ENCODE data around the gene NTRK3.

NTRK3 gene

GRCh38 chr15:88132499-88132898 is 124.0 kb downstream of the NTRK3 start:
- no peak overlapping the region for H3K4me3 ChIP-seq (ENCODE audit: low read length)
- no peak for DNase-seq (ENCODE audit: low read depth)
- no peak for TF ChIP-seq CTCF (conservative IDR thresholded peaks at IDR 0.05; ENCODE audit: low read length)

- TF ChIP-seq CTCF (conservative IDR thresholded peaks at IDR 0.05; ENCODE audit: low read length): no peak
- no peak overlapping the region for H3K4me3 ChIP-seq (ENCODE audit: low read length)
- no peak for DNase-seq (ENCODE audit: low read depth)
These were observed 124.6 kb downstream of the NTRK3 start for GRCh38 chr15:88131937-88132336.

GRCh38 chr15:88127432-88127790 is 129.1 kb downstream of the NTRK3 start:
- peak; percentile 44 for DNase-seq (ENCODE audit: low read depth)
- H3K4me3 ChIP-seq (ENCODE audit: low read length): no peak overlapping the region
- TF ChIP-seq CTCF (conservative IDR thresholded peaks at IDR 0.05; ENCODE audit: low read length): no peak

DNA sequence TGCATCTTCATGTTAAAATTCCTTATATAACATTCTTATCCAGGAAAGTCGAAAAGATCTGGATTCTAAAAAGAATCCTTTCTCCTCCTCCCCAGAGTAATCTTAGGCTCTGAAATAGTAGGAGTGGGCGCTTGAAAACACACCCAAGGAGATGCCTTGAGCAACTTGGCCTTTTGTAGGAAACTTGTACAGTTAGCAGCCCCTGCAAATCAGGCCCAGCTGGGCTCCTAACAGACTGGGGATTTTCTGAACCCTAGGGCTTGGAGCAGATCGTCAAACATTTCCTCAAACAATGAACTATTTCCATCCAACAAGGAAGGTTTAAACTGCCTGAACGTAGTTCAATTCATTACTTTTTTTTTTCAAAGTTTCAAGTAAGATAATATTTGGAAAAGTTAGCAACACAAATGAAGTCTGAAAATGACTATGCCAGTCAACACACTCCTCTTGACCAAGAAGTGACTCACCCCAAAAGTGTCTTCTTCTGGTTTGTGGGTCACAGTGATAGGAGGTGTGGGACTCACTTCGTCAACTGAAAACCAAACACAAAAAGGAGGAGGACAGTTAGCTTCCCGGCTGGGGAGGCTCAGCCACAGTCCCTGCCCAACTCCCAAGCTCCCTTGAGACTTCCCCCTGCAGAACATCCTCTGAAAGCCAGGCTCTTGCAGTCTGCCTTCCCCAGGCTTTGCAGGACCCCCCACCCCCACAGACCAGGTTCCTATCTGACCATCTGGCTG is 129.7 kb downstream of the NTRK3 start:
- no peak for TF ChIP-seq CTCF (conservative IDR thresholded peaks at IDR 0.05; ENCODE audit: low read length)
- peak; percentile 49 for DNase-seq (ENCODE audit: low read depth)
- no peak overlapping the region for H3K4me3 ChIP-seq (ENCODE audit: low read length)

DNA sequence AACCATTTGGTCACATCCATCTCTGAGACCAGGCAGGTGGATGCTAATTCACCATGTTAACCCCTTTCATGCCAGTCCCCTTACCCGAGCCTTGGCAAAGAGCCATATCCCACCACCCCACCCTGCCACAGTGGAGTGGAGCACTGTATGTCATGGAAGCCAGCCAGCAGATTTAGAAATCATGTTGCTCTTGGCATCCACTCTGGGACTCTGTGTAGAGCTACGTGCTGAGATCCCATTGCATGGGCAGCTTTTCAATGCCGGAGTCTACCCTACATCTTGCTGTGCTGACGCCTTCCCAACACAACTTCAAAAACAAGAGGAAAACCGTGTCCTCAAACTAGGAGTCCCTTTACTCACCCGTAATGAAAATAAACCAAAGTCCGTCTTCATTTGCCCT is 131.0 kb downstream of the NTRK3 start:
- DNase-seq (ENCODE audit: low read depth): no peak
- no peak for TF ChIP-seq CTCF (conservative IDR thresholded peaks at IDR 0.05; ENCODE audit: low read length)
- no peak overlapping the region for H3K4me3 ChIP-seq (ENCODE audit: low read length)

GRCh38 chr15:88124199-88124598 is 132.3 kb downstream of the NTRK3 start:
- no peak for DNase-seq (ENCODE audit: low read depth)
- H3K4me3 ChIP-seq (ENCODE audit: low read length): no peak overlapping the region
- no peak for TF ChIP-seq CTCF (conservative IDR thresholded peaks at IDR 0.05; ENCODE audit: low read length)

- DNase-seq (ENCODE audit: low read depth): no peak
- no peak for TF ChIP-seq CTCF (conservative IDR thresholded peaks at IDR 0.05; ENCODE audit: low read length)
- no peak overlapping the region for H3K4me3 ChIP-seq (ENCODE audit: low read length)
These were observed 134.5 kb downstream of the NTRK3 start for GRCh38 chr15:88121968-88122530.

Data from AG10803 (cell line).